Body of pancreas (tissue), 4 donors: ENCODE results near the gene FBXL14. TPM values are rescaled to one million over a fixed set of nuclear protein-coding genes. Genes with fewer than 3 reads are reported as not detected.

ENCODE experiments used
- ATAC-seq: fragments of 150-250 bp; one replicate; pipeline ENCODE4 v1.9.1; 2016
- DNase-seq, 4 donors: peaks; one replicate each; pipeline ENCODE4 v3.0.0-alpha.2; 2019
- H3K27ac ChIP-seq, 4 donors: fragments of 200-600 bp; sonication (generic); 1 replicate in 3 of 4; 2 replicates in 1 of 4; pipeline versions ENCODE4 v1.5.1 to v1.6.1; 2016 to 2019; ENCODE audit warnings: mild to moderate bottlenecking in 1 of 4, mixed read lengths in 1 of 4, moderate library complexity in 1 of 4
- H3K27me3 ChIP-seq, 2 donors: fragments of 200-600 bp; sonication (generic); one replicate each; pipeline ENCODE4 v1.6.0; 2016; ENCODE audit warnings: mild to moderate bottlenecking in 1 of 2
- H3K36me3 ChIP-seq, 2 donors: fragments of 200-600 bp; sonication (generic); replicated peaks in 1 of 2; 2 replicates each; pipeline ENCODE4 v1.5.1; 2016; ENCODE audit warnings: low read depth in 2 of 2; ENCODE audit not compliant: insufficient read depth in 1 of 2
- H3K4me1 ChIP-seq: fragments of 200-600 bp; sonication (generic); one replicate; pipeline ENCODE4 v1.6.0; 2016
- H3K4me3 ChIP-seq, 2 donors: fragments of 200-600 bp; sonication (generic); 1 replicate in 1 of 2; 2 replicates in 1 of 2; pipeline ENCODE4 v1.5.1; 2016 to 2019
- H3K9me3 ChIP-seq, 3 donors: fragments of 200-600 bp; sonication (generic); 1 replicate in 2 of 3; 2 replicates in 1 of 3; pipeline ENCODE4 v1.5.1; 2016
- CTCF ChIP-seq, 7 experiments: fragments of 450-650 bp in 4 of 7; fragments of 200-600 bp in 3 of 7; sonication (generic) in 3 of 7; IDR thresholded peaks; one replicate each; pipeline ENCODE4 v1.5.1; 2016 to 2019; ENCODE audit warnings: antibody characterized with exemption in 7 of 7
- POLR2A ChIP-seq, 3 donors: fragments of 450-650 bp; IDR thresholded peaks; one replicate each; pipeline ENCODE4 v1.6.1; 2016; ENCODE audit warnings: antibody characterized with exemption in 3 of 3, mild to moderate bottlenecking in 2 of 3
- WGBS, 2 donors: methylation state at CpG; one replicate each; pipeline ENCODE4 v1.1.5; 2017; 5-methylcytosine and 5-hydroxymethylcytosine counted together
- intact Hi-C: fragments of 100-400 bp; cut with DNase I; formaldehyde crosslinking; loops from one replicate; pipeline ENCODE4 v1.15.1; 2023
- total RNA-seq, 2 donors: library from RNA; depleted of rRNA; stranded (reverse); fragments of >200 nt; gene quantifications; one replicate each; pipeline ENCODE4 v1.1.0, GENCODE V29; 2016

FBXL14 gene
- total RNA-seq, 2 donors from 2014 or later, result 4.6 to 9.9 TPM

- 77 to 84% methylated on average over 6 of the region's 6 CpGs for WGBS, 2 donors
- no peak for TF ChIP-seq CTCF (IDR thresholded peaks at IDR 0.05)
Observed at GRCh38 chr12:1540690-1541089, 53.7 kb downstream of the FBXL14 start.

GRCh38 chr12:1539135-1539534 is 55.2 kb downstream of the FBXL14 start:
- no peak overlapping the region for H3K4me3 ChIP-seq
- no peaks in the 10 kb centered on the region for H3K36me3 ChIP-seq
- TF ChIP-seq POLR2A (IDR thresholded peaks at IDR 0.05), result no peak
- no peak for TF ChIP-seq CTCF (IDR thresholded peaks at IDR 0.05)
- DNase-seq, result no peak
- 72 to 84% methylated on average over 11 of the region's 11 CpGs for WGBS, 2 donors
- no peaks in the 10 kb centered on the region for H3K9me3 ChIP-seq
- no peak overlapping the region for H3K27ac ChIP-seq
- intact Hi-C loops, result no loop called here
- H3K4me1 ChIP-seq, result no peaks in the 10 kb centered on the region
- no peak for ATAC-seq
- no peaks in the 10 kb centered on the region for H3K27me3 ChIP-seq

More at GRCh38 chr12:1540690-1541089, 53.7 kb downstream of the FBXL14 start:
- intact Hi-C loops, result no loop called here
- H3K9me3 ChIP-seq, result no peaks in the 10 kb centered on the region
- H3K4me3 ChIP-seq, result no peak overlapping the region
- H3K27ac ChIP-seq, result no peak overlapping the region
- no peaks in the 10 kb centered on the region for H3K4me1 ChIP-seq
- ATAC-seq (no peak), DNase-seq (no peak)
- no peaks in the 10 kb centered on the region for H3K36me3 ChIP-seq
- no peaks in the 10 kb centered on the region for H3K27me3 ChIP-seq

GRCh38 chr12:1536817-1537216 is 57.6 kb downstream of the FBXL14 start:
- H3K4me1 ChIP-seq, result no peaks in the 10 kb centered on the region
- peaks cover 0 to 9% of the 10 kb centered on the region in 2 donors for H3K27me3 ChIP-seq
- ATAC-seq, result no peak
- DNase-seq, result no peak
- no peaks in the 10 kb centered on the region for H3K9me3 ChIP-seq
- no peaks in the 10 kb centered on the region for H3K36me3 ChIP-seq
- no peak overlapping the region for H3K27ac ChIP-seq
- WGBS, 2 donors, result 73 to 75% methylated on average over 4 of the region's 4 CpGs
- intact Hi-C loops, result no loop called here
- no peak overlapping the region for H3K4me3 ChIP-seq
- no peak for TF ChIP-seq POLR2A (IDR thresholded peaks at IDR 0.05)
- no peak for TF ChIP-seq CTCF (IDR thresholded peaks at IDR 0.05)

- Histone ChIP-seq H3K36me3 (no peaks in the 10 kb centered on the region), H3K9me3 (no peaks in the 10 kb centered on the region), H3K27ac (no peak overlapping the region), H3K4me3 (no peak overlapping the region), H3K4me1 (peaks cover 6% of the 10 kb centered on the region), H3K27me3 (peaks cover 0 to 26% of the 10 kb centered on the region in 2 donors)
- no peak for DNase-seq
- TF ChIP-seq POLR2A (IDR thresholded peaks at IDR 0.05) (no peak), CTCF (IDR thresholded peaks at IDR 0.05) (no peak)
- WGBS, 2 donors, result 53% methylated on average over 3 of the region's 3 CpGs; no CpG with 5 or more reads in 1 of the 2 donors
- intact Hi-C loops, result no loop called here
- ATAC-seq, result no peak
Observed at GRCh38 chr12:1534748-1535147, 59.6 kb downstream of the FBXL14 start.

GRCh38 chr12:1533602-1534304 is 60.6 kb downstream of the FBXL14 start:
- intact Hi-C loops, result no loop called here
- Histone ChIP-seq H3K4me1 (peaks cover 6% of the 10 kb centered on the region), H3K27ac (no peak overlapping the region), H3K9me3 (no peaks in the 10 kb centered on the region), H3K36me3 (no peaks in the 10 kb centered on the region), H3K4me3 (no peak overlapping the region), H3K27me3 (peaks cover 0 to 30% of the 10 kb centered on the region in 2 donors)
- no peak for DNase-seq
- 18 to 48% methylated on average over 13 to 16 of the region's 16 CpGs for WGBS, 2 donors
- TF ChIP-seq POLR2A (IDR thresholded peaks at IDR 0.05) (no peak), CTCF (IDR thresholded peaks at IDR 0.05) (no peak)
- ATAC-seq, result no peak
